IMR-90 (cell line): ENCODE measurements around the gene TBCK. TPM values are rescaled to one million over a fixed set of nuclear protein-coding genes. Genes with fewer than 3 reads are reported as not detected.

Experiments used
- ATAC-seq: fragments of 200-7000 bp; cut with Tn5 transposase; 2 replicates; pipeline ENCODE4 v1.9.1; 2020; ENCODE audit warnings: low read depth, mild to moderate bottlenecking, moderate library complexity
- BruUV-seq: library from RNA; stranded (reverse); fragments of 400-500 nt; replicated peaks from 2 replicates; lab custom pipeline; 2021; lab: Mats Ljungman, UMichigan
- CTCF ChIA-PET: fragments of 300-600 bp; formaldehyde crosslinking; extraction: SDS; loops from one replicate; lab custom pipeline; 2021; ENCODE audit warnings: antibody characterized with exemption; lab: Yijun Ruan, JAX
- POLR2A ChIA-PET: fragments of 300-600 bp; sonication (Branson Sonifier 250); formaldehyde crosslinking; loops from one replicate; lab custom pipeline; 2022; ENCODE audit warnings: antibody characterized with exemption; ENCODE audit not compliant: unreplicated experiment; lab: Charles Lee
- DNase-seq: peaks from one replicate; pipeline ENCODE4 v3.0.0; 2013
- H2AFZ ChIP-seq: replicated peaks from 2 replicates; pipeline ENCODE3; 2013; ENCODE audit warnings: low read length, mild to moderate bottlenecking; ENCODE audit not compliant: poor library complexity
- H2AK5ac ChIP-seq: 2 replicates; pipeline ENCODE4 v1.6.1; 2013; ENCODE audit warnings: low read depth, low read length, inconsistent platforms
- H2AK9ac ChIP-seq: replicated peaks from 2 replicates; pipeline ENCODE3; 2013; ENCODE audit warnings: mild to moderate bottlenecking, low read depth, low read length, moderate library complexity; ENCODE audit not compliant: poor library complexity
- H2BK120ac ChIP-seq: 2 replicates; pipeline ENCODE4 v1.6.1; 2013; ENCODE audit warnings: low read depth, low read length, inconsistent platforms
- H2BK15ac ChIP-seq: 3 replicates; pipeline ENCODE4 v1.6.1; 2013; ENCODE audit warnings: low read depth, low read length, inconsistent platforms
- H2BK20ac ChIP-seq: 2 replicates; pipeline ENCODE4 v1.6.1; 2013; ENCODE audit warnings: low read depth, mild to moderate bottlenecking, inconsistent platforms, low read length, moderate library complexity
- H2BK5ac ChIP-seq: 2 replicates; pipeline ENCODE4 v1.6.1; 2013; ENCODE audit warnings: mild to moderate bottlenecking, low read depth, low read length, inconsistent platforms; ENCODE audit not compliant: poor library complexity, severe bottlenecking
- H3K14ac ChIP-seq: replicated peaks from 2 replicates; pipeline ENCODE4 v1.6.1; 2013; ENCODE audit warnings: low read depth, low read length, inconsistent platforms
- H3K18ac ChIP-seq: 2 replicates; pipeline ENCODE4 v1.6.1; 2013; ENCODE audit warnings: low read depth, low read length, control low read depth
- H3K23ac ChIP-seq: 2 replicates; pipeline ENCODE4 v1.6.1; 2013; ENCODE audit warnings: low read depth, low read length, inconsistent platforms
- H3K27ac ChIP-seq: 2 replicates; pipeline ENCODE4 v1.5.1; 2013; ENCODE audit warnings: mild to moderate bottlenecking, control low read depth, low read length; ENCODE audit not compliant: insufficient read depth
- H3K27me3 ChIP-seq: 2 replicates; pipeline ENCODE4 v1.6.1; 2013; ENCODE audit warnings: low read length; ENCODE audit not compliant: control insufficient read depth, insufficient read depth
- H3K36me3 ChIP-seq: 2 replicates; pipeline ENCODE4 v1.6.1; 2013; ENCODE audit warnings: low read length, mixed read lengths; ENCODE audit not compliant: control insufficient read depth, insufficient read depth
- H3K4ac ChIP-seq: 2 replicates; pipeline ENCODE4 v1.6.1; 2013; ENCODE audit warnings: low read depth, low read length, inconsistent platforms
- H3K4me1 ChIP-seq: 2 replicates; pipeline ENCODE4 v1.6.1; 2013; ENCODE audit warnings: low read length, mixed read lengths; ENCODE audit not compliant: control insufficient read depth, insufficient read depth
- H3K4me2 ChIP-seq: 2 replicates; pipeline ENCODE4 v1.6.1; 2013; ENCODE audit warnings: low read depth, mild to moderate bottlenecking, control low read depth, low read length, moderate library complexity
- H3K4me3 ChIP-seq: 2 replicates; pipeline ENCODE4 v1.5.1; 2013; ENCODE audit warnings: low read depth, mild to moderate bottlenecking, control low read depth, low read length, moderate library complexity; ENCODE audit not compliant: insufficient read depth
- H3K56ac ChIP-seq: 2 replicates; pipeline ENCODE4 v1.6.1; 2013; ENCODE audit warnings: low read length, inconsistent platforms; ENCODE audit not compliant: insufficient read depth; ENCODE audit errors: extremely low read depth
- H3K79me1 ChIP-seq, 2 experiments: 2 replicates each; pipeline ENCODE4 v1.6.1; 2013; ENCODE audit warnings: low read length in 2 of 2, inconsistent platforms in 1 of 2, low read depth in 1 of 2
- H3K9ac ChIP-seq: 2 replicates; pipeline ENCODE4 v1.6.1; 2013; ENCODE audit warnings: low read depth, low read length, control low read depth
- H3K9me1 ChIP-seq: 2 replicates; pipeline ENCODE4 v1.6.1; 2013; ENCODE audit warnings: low read length, inconsistent platforms; ENCODE audit not compliant: insufficient read depth
- H3K9me3 ChIP-seq: 2 replicates; pipeline ENCODE4 v1.6.1; 2013; ENCODE audit warnings: low read length; ENCODE audit not compliant: control insufficient read depth, insufficient read depth
- H4K20me1 ChIP-seq: 2 replicates; pipeline ENCODE4 v1.6.1; 2013; ENCODE audit warnings: low read length, inconsistent platforms; ENCODE audit not compliant: insufficient read depth
- H4K5ac ChIP-seq: 2 replicates; pipeline ENCODE4 v1.6.1; 2013; ENCODE audit warnings: mild to moderate bottlenecking, low read depth, low read length, control low read depth
- H4K8ac ChIP-seq, 2 experiments: 2 replicates each; pipeline ENCODE4 v1.6.1; 2013; ENCODE audit warnings: low read depth in 2 of 2, low read length in 2 of 2, control low read depth in 1 of 2, inconsistent platforms in 1 of 2
- H4K91ac ChIP-seq: 2 replicates; pipeline ENCODE4 v1.6.1; 2013; ENCODE audit warnings: low read depth, low read length, inconsistent platforms; ENCODE audit not compliant: insufficient read depth
- BHLHE40 ChIP-seq: fragments of 150-350 bp; IDR thresholded peaks from 2 replicates; pipeline ENCODE4 v1.6.1; 2016; ENCODE audit warnings: mild to moderate bottlenecking, low read depth, low read length
- CEBPB ChIP-seq: IDR thresholded peaks from 2 replicates; pipeline ENCODE4 v1.6.1; 2012; ENCODE audit warnings: low read depth, low read length, improper control_type of control experiment
- CHD1 ChIP-seq: IDR thresholded peaks from 2 replicates; pipeline ENCODE4 v1.6.1; 2012; ENCODE audit warnings: low read depth, low read length, improper control_type of control experiment
- CTCF ChIP-seq: conservative IDR thresholded peaks from 2 replicates; pipeline ENCODE4 v1.5.1; 2012; ENCODE audit warnings: mild to moderate bottlenecking, low read depth, low read length, improper control_type of control experiment
- FOS ChIP-seq: fragments of 150-350 bp; IDR thresholded peaks from 2 replicates; pipeline ENCODE4 v1.6.1; 2016; ENCODE audit warnings: low read depth, low read length
- MAFK ChIP-seq: IDR thresholded peaks from 2 replicates; pipeline ENCODE4 v1.6.1; 2012; ENCODE audit warnings: low read depth, low read length, improper control_type of control experiment
- MAZ ChIP-seq: IDR thresholded peaks from 2 replicates; pipeline ENCODE4 v1.6.1; 2012; ENCODE audit warnings: low read depth, mild to moderate bottlenecking, low read length, improper control_type of control experiment, moderate library complexity, borderline replicate concordance
- MXI1 ChIP-seq: IDR thresholded peaks from 2 replicates; pipeline ENCODE4 v1.6.1; 2012; ENCODE audit warnings: low read depth, mild to moderate bottlenecking, low read length, moderate library complexity, borderline replicate concordance
- NFE2L2 ChIP-seq: fragments of 150-350 bp; IDR thresholded peaks from 2 replicates; pipeline ENCODE4 v1.6.1; 2016; ENCODE audit warnings: low read depth, mild to moderate bottlenecking, low read length
- POLR2A ChIP-seq: IDR thresholded peaks from 2 replicates; pipeline ENCODE4 v1.6.1; 2012; ENCODE audit warnings: mild to moderate bottlenecking, low read depth, low read length
- RAD21 ChIP-seq: IDR thresholded peaks from 2 replicates; pipeline ENCODE4 v1.6.1; 2012; ENCODE audit warnings: low read length, improper control_type of control experiment
- RFX5 ChIP-seq: IDR thresholded peaks from 2 replicates; pipeline ENCODE4 v1.8.0; 2012; ENCODE audit warnings: low read depth, mild to moderate bottlenecking, low read length, moderate library complexity
- SMC3 ChIP-seq: fragments of 150-350 bp; IDR thresholded peaks from 2 replicates; pipeline ENCODE4 v1.6.1; 2016; ENCODE audit warnings: low read depth, mild to moderate bottlenecking, antibody characterized with exemption, low read length, moderate library complexity
- WGBS, 2 experiments: methylation state at CpG; one replicate each; pipeline versions ENCODE4 v1.1.5 to v1.1.7; 2013; ENCODE audit warnings: missing lambda C conversion rate in 2 of 2; ENCODE audit not compliant: insufficient read length in 1 of 2; ENCODE audit errors: extremely low coverage in 2 of 2; 5-methylcytosine and 5-hydroxymethylcytosine counted together
- dilution Hi-C: fragments of 300-500 bp; cut with HindIII; formaldehyde crosslinking; loops from one replicate; pipeline ENCODE4 v1.14.3; 2018; ENCODE audit warnings: low sequenced_read_pairs; ENCODE audit not compliant: unreplicated experiment
- in situ Hi-C: fragments of 300-500 bp; cut with MboI; formaldehyde crosslinking; loops from 3 replicates; pipeline ENCODE4 v1.14.3; 2019; ENCODE audit warnings: low sequenced_read_pairs, inconsistent platforms, mixed read lengths
- intact Hi-C: fragments of 100-400 bp; cut with micrococcal nuclease; formaldehyde crosslinking; loops from 2 replicates; pipeline ENCODE4 v1.10.0; 2022
- polyA plus RNA-seq, 3 experiments: library from polyadenylated mRNA; depleted of rRNA; stranded (reverse); fragments of >200 nt; gene quantifications; 2 replicates each; pipeline ENCODE4 v1.2.3, GENCODE V29; 2012; ENCODE audit warnings: low replicate concordance in 1 of 3
- total RNA-seq: library from RNA; depleted of rRNA; stranded (reverse); fragments of >200 nt; gene quantifications from 2 replicates; pipeline ENCODE4 v1.2.3, GENCODE V29; 2012
- TF ChIP-seq, protein P1 (sequence below): fragments of 150-350 bp; IDR thresholded peaks from 2 replicates; pipeline ENCODE4 v1.6.1; 2016; ENCODE audit warnings: low read depth, mild to moderate bottlenecking, low read length, moderate library complexity, borderline replicate concordance
- TF ChIP-seq, protein P2 (sequence below): fragments of 150-350 bp; IDR thresholded peaks from 2 replicates; pipeline ENCODE4 v1.6.1; 2017; ENCODE audit warnings: mild to moderate bottlenecking, antibody characterized with exemption, low read length, low read depth

The TBCK gene
- total and polyA plus RNA-seq, 2 of the 4 experiments (the other 2 are of a cell fraction) = 10.7 to 29.9 TPM

GRCh38 chr4:106255195-106255594 lies 60.8 kb downstream of the TBCK start:
- Histone ChIP-seq H4K8ac (no peak overlapping the region), H3K4me1 (no peaks in the 10 kb centered on the region), H3K27me3 (no peaks in the 10 kb centered on the region), H4K5ac (no peak overlapping the region), H3K18ac (no peak overlapping the region), H2AK5ac (no peak overlapping the region), H3K4me3 (no peak overlapping the region), H3K9me3 (no peaks in the 10 kb centered on the region), H3K79me1 (no peaks in the 10 kb centered on the region), H3K56ac (no peak overlapping the region), H3K9me1 (peaks cover 3% of the 10 kb centered on the region; the same call in 1 of the 2 replicates), H3K9ac (no peak overlapping the region), H2BK20ac (no peak overlapping the region), H2BK15ac (no peak overlapping the region), H3K14ac (no peak overlapping the region), H3K23ac (no peak overlapping the region), H2BK120ac (no peak overlapping the region), H3K36me3 (peaks cover 4% of the 10 kb centered on the region; the same call in 1 of the 2 replicates), H3K27ac (no peak overlapping the region), H2BK5ac (no peak overlapping the region), H4K91ac (no peak overlapping the region), H3K4me2 (no peak overlapping the region), H3K4ac (no peak overlapping the region), H4K20me1 (no peaks in the 10 kb centered on the region), H2AK9ac (no peak overlapping the region), H2AFZ (no peak overlapping the region)
- in situ Hi-C loops (no loop called here), intact Hi-C loops (no loop called here), dilution Hi-C loops (no loop called here)
- 97% methylated on average over 5 of the region's 8 CpGs; no CpG with 5 or more reads in 1 of the 2 experiments for WGBS, 2 experiments
- POLR2A ChIA-PET = no interaction called here
- ATAC-seq (no peak), DNase-seq (no peak)
- TF ChIP-seq SMC3 = no peak
- no peak for TF ChIP-seq RFX5
- TF ChIP-seq NFE2L2 = no peak
- no peak for TF ChIP-seq CHD1
- TF ChIP-seq MAFK = no peak
- no peak for TF ChIP-seq MAZ
- TF ChIP-seq BHLHE40 = no peak
- no peak for TF ChIP-seq POLR2A
- no peak for TF ChIP-seq CEBPB
- no peak for TF ChIP-seq FOS
- no peak for TF ChIP-seq MXI1
- TF ChIP-seq CTCF = no peak
- TF ChIP-seq RAD21 = no peak
- TF ChIP-seq, protein P1, sequence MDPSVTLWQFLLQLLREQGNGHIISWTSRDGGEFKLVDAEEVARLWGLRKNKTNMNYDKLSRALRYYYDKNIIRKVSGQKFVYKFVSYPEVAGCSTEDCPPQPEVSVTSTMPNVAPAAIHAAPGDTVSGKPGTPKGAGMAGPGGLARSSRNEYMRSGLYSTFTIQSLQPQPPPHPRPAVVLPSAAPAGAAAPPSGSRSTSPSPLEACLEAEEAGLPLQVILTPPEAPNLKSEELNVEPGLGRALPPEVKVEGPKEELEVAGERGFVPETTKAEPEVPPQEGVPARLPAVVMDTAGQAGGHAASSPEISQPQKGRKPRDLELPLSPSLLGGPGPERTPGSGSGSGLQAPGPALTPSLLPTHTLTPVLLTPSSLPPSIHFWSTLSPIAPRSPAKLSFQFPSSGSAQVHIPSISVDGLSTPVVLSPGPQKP = no peak
- TF ChIP-seq, protein P2, sequence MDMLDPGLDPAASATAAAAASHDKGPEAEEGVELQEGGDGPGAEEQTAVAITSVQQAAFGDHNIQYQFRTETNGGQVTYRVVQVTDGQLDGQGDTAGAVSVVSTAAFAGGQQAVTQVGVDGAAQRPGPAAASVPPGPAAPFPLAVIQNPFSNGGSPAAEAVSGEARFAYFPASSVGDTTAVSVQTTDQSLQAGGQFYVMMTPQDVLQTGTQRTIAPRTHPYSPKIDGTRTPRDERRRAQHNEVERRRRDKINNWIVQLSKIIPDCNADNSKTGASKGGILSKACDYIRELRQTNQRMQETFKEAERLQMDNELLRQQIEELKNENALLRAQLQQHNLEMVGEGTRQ = no peak
- BruUV-seq = no TSS peak
- CTCF ChIA-PET = interaction anchor here (0.6 kb wide), 1 partner anchor 17 kb away, joined by 4 read pairs; no protein-coding TSS in a partner anchor
